Body of pancreas (tissue), 4 donors: ENCODE results near the gene NR3C2. TPM values are rescaled to one million over a fixed set of nuclear protein-coding genes. Genes with fewer than 3 reads are reported as not detected.

ENCODE experiments used
- ATAC-seq: fragments of 150-250 bp; one replicate; pipeline ENCODE4 v1.9.1; 2016
- DNase-seq, 4 donors: peaks; one replicate each; pipeline ENCODE4 v3.0.0-alpha.2; 2019
- H3K27ac ChIP-seq, 4 donors: fragments of 200-600 bp; sonication (generic); 1 replicate in 3 of 4; 2 replicates in 1 of 4; pipeline versions ENCODE4 v1.5.1 to v1.6.1; 2016 to 2019; ENCODE audit warnings: mild to moderate bottlenecking in 1 of 4, mixed read lengths in 1 of 4, moderate library complexity in 1 of 4
- H3K27me3 ChIP-seq, 2 donors: fragments of 200-600 bp; sonication (generic); one replicate each; pipeline ENCODE4 v1.6.0; 2016; ENCODE audit warnings: mild to moderate bottlenecking in 1 of 2
- H3K36me3 ChIP-seq, 2 donors: fragments of 200-600 bp; sonication (generic); replicated peaks in 1 of 2; 2 replicates each; pipeline ENCODE4 v1.5.1; 2016; ENCODE audit warnings: low read depth in 2 of 2; ENCODE audit not compliant: insufficient read depth in 1 of 2
- H3K4me1 ChIP-seq: fragments of 200-600 bp; sonication (generic); one replicate; pipeline ENCODE4 v1.6.0; 2016
- H3K4me3 ChIP-seq, 2 donors: fragments of 200-600 bp; sonication (generic); 1 replicate in 1 of 2; 2 replicates in 1 of 2; pipeline ENCODE4 v1.5.1; 2016 to 2019
- H3K9me3 ChIP-seq, 3 donors: fragments of 200-600 bp; sonication (generic); 1 replicate in 2 of 3; 2 replicates in 1 of 3; pipeline ENCODE4 v1.5.1; 2016
- CTCF ChIP-seq, 7 experiments: fragments of 450-650 bp in 4 of 7; fragments of 200-600 bp in 3 of 7; sonication (generic) in 3 of 7; IDR thresholded peaks; one replicate each; pipeline ENCODE4 v1.5.1; 2016 to 2019; ENCODE audit warnings: antibody characterized with exemption in 7 of 7
- POLR2A ChIP-seq, 3 donors: fragments of 450-650 bp; IDR thresholded peaks; one replicate each; pipeline ENCODE4 v1.6.1; 2016; ENCODE audit warnings: antibody characterized with exemption in 3 of 3, mild to moderate bottlenecking in 2 of 3
- WGBS, 2 donors: methylation state at CpG; one replicate each; pipeline ENCODE4 v1.1.5; 2017; 5-methylcytosine and 5-hydroxymethylcytosine counted together
- intact Hi-C: fragments of 100-400 bp; cut with DNase I; formaldehyde crosslinking; loops from one replicate; pipeline ENCODE4 v1.15.1; 2023
- total RNA-seq, 2 donors: library from RNA; depleted of rRNA; stranded (reverse); fragments of >200 nt; gene quantifications; one replicate each; pipeline ENCODE4 v1.1.0, GENCODE V29; 2016

NR3C2 gene
- total RNA-seq, 2 donors from 2014 or later: 14.8 to 18.8 TPM

GRCh38 chr4:148434075-148434773 is 8.0 kb downstream of the NR3C2 start:
- WGBS, 2 donors: 33 to 52% methylated on average over 2 of the region's 2 CpGs
- Histone ChIP-seq H3K36me3 (no peaks in the 10 kb centered on the region), H3K4me1 (peaks cover 53% of the 10 kb centered on the region), H3K27ac (peak overlapping the region in 1 of 4 donors; percentile 10), H3K4me3 (no peak overlapping the region), H3K27me3 (no peaks in the 10 kb centered on the region), H3K9me3 (no peaks in the 10 kb centered on the region)
- no peak for DNase-seq
- TF ChIP-seq CTCF (IDR thresholded peaks at IDR 0.05): no peak
- TF ChIP-seq POLR2A (IDR thresholded peaks at IDR 0.05): no peak
- ATAC-seq: no peak
- intact Hi-C loops: no loop called here

- DNase-seq (peak in 1 of 4 donors; percentile 26), ATAC-seq (peak; percentile 66)
- H3K9me3 ChIP-seq: no peaks in the 10 kb centered on the region
- H3K4me1 ChIP-seq: peaks cover 49% of the 10 kb centered on the region
- no peaks in the 10 kb centered on the region for H3K36me3 ChIP-seq
- intact Hi-C loops: no loop called here
- no peak overlapping the region for H3K4me3 ChIP-seq
- H3K27ac ChIP-seq: peak overlapping the region in 3 of 4 donors; percentile 32 to 52 (median 36)
- H3K27me3 ChIP-seq: no peaks in the 10 kb centered on the region
- WGBS, 2 donors: 28 to 30% methylated on average over 4 of the region's 4 CpGs
- no peak for TF ChIP-seq POLR2A (IDR thresholded peaks at IDR 0.05)
- TF ChIP-seq CTCF (IDR thresholded peaks at IDR 0.05): no peak
These were observed 10.8 kb downstream of the NR3C2 start for GRCh38 chr4:148431401-148431800.

DNA sequence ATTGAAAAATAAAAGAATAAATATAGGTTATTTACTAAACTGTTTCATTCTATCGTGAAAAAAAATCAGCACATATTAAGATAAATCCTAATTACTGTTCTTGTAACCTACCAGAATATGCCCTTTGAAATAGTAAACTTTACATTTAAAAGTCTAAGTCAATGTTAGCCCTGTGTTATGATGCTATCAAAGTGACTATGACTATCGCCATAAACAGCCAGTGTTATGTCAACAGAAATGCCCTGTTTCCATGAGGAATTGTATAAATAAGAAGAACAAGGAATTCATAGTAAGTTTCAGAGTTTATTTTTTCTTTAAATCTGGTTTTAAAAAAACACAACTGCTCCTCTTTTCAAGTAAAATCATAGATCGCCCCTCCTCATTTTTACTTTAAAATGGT is 11.4 kb downstream of the NR3C2 start:
- peaks cover 50% of the 10 kb centered on the region for H3K4me1 ChIP-seq
- peak overlapping the region in 2 of 4 donors; percentile 32 to 52 for H3K27ac ChIP-seq
- H3K36me3 ChIP-seq: no peaks in the 10 kb centered on the region
- intact Hi-C loops: no loop called here
- TF ChIP-seq POLR2A (IDR thresholded peaks at IDR 0.05) (no peak), CTCF (IDR thresholded peaks at IDR 0.05) (no peak)
- no peak overlapping the region for H3K4me3 ChIP-seq
- no peaks in the 10 kb centered on the region for H3K9me3 ChIP-seq
- ATAC-seq: peak; percentile 49
- no peaks in the 10 kb centered on the region for H3K27me3 ChIP-seq
- no peak for DNase-seq
- WGBS, 2 donors: 53 to 54% methylated on average over 3 of the region's 3 CpGs

- WGBS, 2 donors: 81 to 90% methylated on average over 2 of the region's 2 CpGs
- Histone ChIP-seq H3K27me3 (no peaks in the 10 kb centered on the region), H3K4me1 (peaks cover 50% of the 10 kb centered on the region), H3K4me3 (no peak overlapping the region), H3K27ac (no peak overlapping the region), H3K9me3 (no peaks in the 10 kb centered on the region), H3K36me3 (no peaks in the 10 kb centered on the region)
- intact Hi-C loops: no loop called here
- ATAC-seq: no peak
- no peak for DNase-seq
- TF ChIP-seq POLR2A (IDR thresholded peaks at IDR 0.05) (no peak), CTCF (IDR thresholded peaks at IDR 0.05) (no peak)
These were observed 13.0 kb downstream of the NR3C2 start for GRCh38 chr4:148429206-148429605.

DNA sequence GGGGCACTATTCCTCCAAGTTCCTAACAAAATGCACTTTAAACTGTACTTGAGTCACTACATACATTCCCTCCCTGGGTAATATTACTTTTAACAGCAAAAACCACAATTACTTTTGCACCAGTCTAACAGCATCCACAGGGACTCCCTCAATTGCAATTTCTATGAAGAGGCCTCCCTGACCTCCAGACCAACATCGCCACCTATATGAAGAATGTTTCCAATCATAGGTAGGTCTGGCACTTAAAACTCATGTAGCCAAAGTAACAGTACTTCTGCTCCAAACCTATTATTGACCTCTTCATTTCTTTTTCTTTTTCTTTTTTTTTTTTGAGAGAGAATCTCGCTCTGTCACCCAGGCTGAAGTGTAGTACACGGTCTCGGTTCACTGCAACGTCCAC is 15.6 kb downstream of the NR3C2 start:
- DNase-seq: no peak
- H3K36me3 ChIP-seq: no peaks in the 10 kb centered on the region
- H3K27me3 ChIP-seq: no peaks in the 10 kb centered on the region
- H3K4me1 ChIP-seq: peaks cover 39% of the 10 kb centered on the region
- WGBS, 2 donors: 97 to 99% methylated on average over 5 of the region's 5 CpGs
- ATAC-seq: no peak
- H3K9me3 ChIP-seq: no peaks in the 10 kb centered on the region
- TF ChIP-seq POLR2A (IDR thresholded peaks at IDR 0.05) (no peak), CTCF (IDR thresholded peaks at IDR 0.05) (no peak)
- no peak overlapping the region for H3K4me3 ChIP-seq
- intact Hi-C loops: no loop called here
- H3K27ac ChIP-seq: peak overlapping the region in 1 of 4 donors; percentile 41
